Measurements from ENCODE around the gene HERPUD1. TPM values are rescaled to one million over a fixed set of nuclear protein-coding genes. Genes with fewer than 3 reads are reported as not detected.

The HERPUD1 gene
- total and polyA plus RNA-seq, 2 of the 13 experiments (the other 11 are each of a cell fraction or from before 2014, with no cell fraction given), result 96.2 to 323 TPM

- peak; percentile 21; the same call in 1 of the 2 replicates for TF ChIP-seq HOXA3 (CRISPR knock-in tag; IDR thresholded peaks at IDR 0.05)
- TF ChIP-seq NKX3-1 (CRISPR knock-in tag; IDR thresholded peaks at IDR 0.05), result no peak
- TF ChIP-seq KLF16 (CRISPR knock-in tag; IDR thresholded peaks at IDR 0.05), result no peak
- TF ChIP-seq MIER3 (CRISPR knock-in tag; IDR thresholded peaks at IDR 0.05; ENCODE audit: borderline replicate concordance), result peak; percentile 45; the same call in 1 of the 2 replicates
- TF ChIP-seq ZNF367 (CRISPR knock-in tag; IDR thresholded peaks at IDR 0.05; ENCODE audit: borderline replicate concordance), result no peak
- no peak for TF ChIP-seq CEBPG (CRISPR knock-in tag; IDR thresholded peaks at IDR 0.05)
- no peak for TF ChIP-seq SOX6 (IDR thresholded peaks at IDR 0.05)
- no peak for TF ChIP-seq SOX6 (CRISPR knock-in tag; IDR thresholded peaks at IDR 0.05)
- TF ChIP-seq SMC3 (IDR thresholded peaks at IDR 0.05; ENCODE audit: low read length), result no peak
- 0 out of 2 replicates have a peak, but pooled peaks have one; percentile 56 for TF ChIP-seq RELA (CRISPR knock-in tag; IDR thresholded peaks at IDR 0.05)
- no peak for TF ChIP-seq ARHGAP35 (CRISPR knock-in tag; IDR thresholded peaks at IDR 0.05; ENCODE audit: borderline replicate concordance)
- no peak for TF ChIP-seq ZFY (CRISPR knock-in tag; IDR thresholded peaks at IDR 0.05)
- no peak for TF ChIP-seq CENPT (CRISPR knock-in tag; IDR thresholded peaks at IDR 0.05; ENCODE audit: low read depth)
- no peak for TF ChIP-seq GFI1 (CRISPR knock-in tag; IDR thresholded peaks at IDR 0.05; ENCODE audit: borderline replicate concordance)
- TF ChIP-seq NAIF1 (CRISPR knock-in tag; IDR thresholded peaks at IDR 0.05; ENCODE audit: borderline replicate concordance), result no peak
- TF ChIP-seq CREB1 (IDR thresholded peaks at IDR 0.05), result no peak
- TF ChIP-seq CREB1 (CRISPR knock-in tag; IDR thresholded peaks at IDR 0.05), result no peak
- TF ChIP-seq MAFK (conservative IDR thresholded peaks at IDR 0.05 in 1 of 2, IDR thresholded peaks at IDR 0.05 in 1 of 2; ENCODE audit: low read length in 2 of 2), result no peak
- no peak for TF ChIP-seq ZSCAN9 (CRISPR knock-in tag; IDR thresholded peaks at IDR 0.05; ENCODE audit: borderline replicate concordance)
- no peak for TF ChIP-seq PHF5A (CRISPR knock-in tag; IDR thresholded peaks at IDR 0.05; ENCODE audit: low read depth, unreplicated experiment)
- TF ChIP-seq ZNF431 (CRISPR knock-in tag; IDR thresholded peaks at IDR 0.05; ENCODE audit: borderline replicate concordance, low read depth), result no peak
- peak; percentile 8 for TF ChIP-seq TEAD3 (CRISPR knock-in tag; optimal IDR thresholded peaks at IDR 0.05; ENCODE audit: borderline replicate concordance)
- no peak for TF ChIP-seq ZSCAN29 (CRISPR knock-in tag; conservative IDR thresholded peaks at IDR 0.05)
- no peak for TF ChIP-seq REPIN1 (CRISPR knock-in tag; IDR thresholded peaks at IDR 0.05; ENCODE audit: borderline replicate concordance, low read depth)
- TF ChIP-seq GLMP (CRISPR knock-in tag; IDR thresholded peaks at IDR 0.05; ENCODE audit: borderline replicate concordance), result no peak
- no peak for TF ChIP-seq MTA3 (CRISPR knock-in tag; IDR thresholded peaks at IDR 0.05)
- TF ChIP-seq DPF2 (CRISPR knock-in tag; IDR thresholded peaks at IDR 0.05; ENCODE audit: borderline replicate concordance, low read depth), result no peak
- no peak for TF ChIP-seq ZSCAN5A (CRISPR knock-in tag; IDR thresholded peaks at IDR 0.05; ENCODE audit: borderline replicate concordance)
- no peak for TF ChIP-seq SOX13 (IDR thresholded peaks at IDR 0.05)
- peak in 1 of 2 experiments; percentile 34; a peak in 1 of 4 replicates for TF ChIP-seq SOX13 (CRISPR knock-in tag; conservative IDR thresholded peaks at IDR 0.05 in 1 of 2, IDR thresholded peaks at IDR 0.05 in 1 of 2)
- TF ChIP-seq MIER2 (CRISPR knock-in tag; IDR thresholded peaks at IDR 0.05), result no peak
- TF ChIP-seq AGO2 (optimal IDR thresholded peaks at IDR 0.05; ENCODE audit: low read depth, low read length), result no peak
- TF ChIP-seq CBX1 (IDR thresholded peaks at IDR 0.05; ENCODE audit: low read depth), result no peak
- no peak for TF ChIP-seq ELF4 (CRISPR knock-in tag; IDR thresholded peaks at IDR 0.05; ENCODE audit: borderline replicate concordance)
Measured at GRCh38 chr16:56986361-56986760, 54.4 kb downstream of the HERPUD1 start (continued).
